Loucy (cell line): ENCODE measurements around the gene C1QTNF12.

ENCODE experiments used
- CTCF ChIP-seq: fragments of 200-600 bp; sonication (generic); conservative IDR thresholded peaks from 2 replicates; pipeline ENCODE4 v1.5.1; 2014; ENCODE audit warnings: mild to moderate bottlenecking, antibody characterized with exemption, low read length
- EZH2phosphoT487 ChIP-seq: fragments of 200-600 bp; IDR thresholded peaks from 2 replicates; pipeline ENCODE4 v1.6.1; 2018; ENCODE audit warnings: antibody characterized with exemption, mild to moderate bottlenecking, moderate library complexity, borderline replicate concordance

DNA sequence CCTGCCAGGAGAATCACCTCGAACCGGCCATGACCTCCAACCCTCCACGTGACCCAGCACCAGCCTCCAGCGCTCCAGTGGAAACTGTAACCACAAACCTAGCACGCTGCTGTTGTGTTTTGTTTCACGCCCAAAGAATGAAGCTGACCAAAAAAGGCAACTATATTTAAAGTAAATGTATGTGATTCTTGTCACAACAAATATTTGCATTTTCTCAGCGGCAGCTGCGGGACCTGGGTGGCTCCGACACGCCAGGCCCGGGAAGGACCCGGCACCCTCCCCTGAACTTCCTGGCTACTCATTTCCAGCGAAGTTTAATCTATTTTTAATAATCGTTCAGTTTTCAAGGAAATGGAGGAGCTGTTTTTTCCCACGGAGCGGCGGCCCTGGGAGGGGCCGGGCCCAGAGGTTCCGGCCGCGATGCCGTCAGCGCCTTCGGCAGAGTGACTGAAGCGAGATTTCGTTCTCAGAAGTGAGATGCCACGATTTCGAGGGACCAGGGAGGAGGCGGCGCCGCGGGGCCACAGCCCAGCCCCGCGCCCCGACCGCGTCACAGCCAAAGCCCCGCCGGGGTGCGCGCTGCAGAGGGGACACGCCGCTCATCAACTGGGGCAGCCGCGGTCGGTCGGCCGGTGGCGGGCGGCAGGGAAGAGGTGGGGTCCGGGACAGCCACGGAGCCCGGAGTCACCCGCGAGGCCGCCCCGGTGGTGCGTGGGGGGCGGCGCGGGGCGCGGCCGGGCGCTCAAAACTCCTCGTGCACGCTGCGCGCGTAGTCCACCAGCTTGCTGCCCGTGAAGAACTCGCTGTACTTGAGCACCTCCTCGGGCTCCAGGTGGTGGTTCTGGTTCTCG is 29.5 kb downstream of the C1QTNF12 start:
- TF ChIP-seq CTCF (no peak), EZH2phosphoT487 (no peak)
